GM12878 (cell line): ENCODE results near the gene DNAH17.

Experiments used
- BRCA1 ChIP-seq: IDR thresholded peaks from 2 replicates; pipeline ENCODE4 v1.6.1; 2011; ENCODE audit warnings: low read depth, low read length, improper control_type of control experiment
- EP300 ChIP-seq, 2 experiments: fragments of 150-350 bp in 1 of 2; IDR thresholded peaks; 2 replicates each; pipeline ENCODE4 v1.6.1; 2011 to 2012; ENCODE audit warnings: low read depth in 2 of 2, low read length in 2 of 2, borderline replicate concordance in 1 of 2, improper control_type of control experiment in 1 of 2, inconsistent platforms in 1 of 2; ENCODE audit not compliant: control insufficient read depth in 1 of 2
- POLR2A ChIP-seq: IDR thresholded peaks from 2 replicates; pipeline ENCODE4 v1.6.1; 2011; ENCODE audit warnings: low read depth, mild to moderate bottlenecking, low read length
- TF ChIP-seq, protein P1 (sequence below), 3 experiments: IDR thresholded peaks in 2 of 3; conservative IDR thresholded peaks in 1 of 3; 2 replicates each; pipeline ENCODE4 v1.5.1; 2011; ENCODE audit warnings: low read depth in 3 of 3, low read length in 3 of 3, mild to moderate bottlenecking in 3 of 3, control low read depth in 2 of 3, moderate library complexity in 2 of 3, inconsistent platforms in 1 of 3, mixed read lengths in 1 of 3; ENCODE audit not compliant: control insufficient read depth in 2 of 3, insufficient read depth in 1 of 3; ENCODE audit errors: extremely low read depth in 1 of 3

DNA sequence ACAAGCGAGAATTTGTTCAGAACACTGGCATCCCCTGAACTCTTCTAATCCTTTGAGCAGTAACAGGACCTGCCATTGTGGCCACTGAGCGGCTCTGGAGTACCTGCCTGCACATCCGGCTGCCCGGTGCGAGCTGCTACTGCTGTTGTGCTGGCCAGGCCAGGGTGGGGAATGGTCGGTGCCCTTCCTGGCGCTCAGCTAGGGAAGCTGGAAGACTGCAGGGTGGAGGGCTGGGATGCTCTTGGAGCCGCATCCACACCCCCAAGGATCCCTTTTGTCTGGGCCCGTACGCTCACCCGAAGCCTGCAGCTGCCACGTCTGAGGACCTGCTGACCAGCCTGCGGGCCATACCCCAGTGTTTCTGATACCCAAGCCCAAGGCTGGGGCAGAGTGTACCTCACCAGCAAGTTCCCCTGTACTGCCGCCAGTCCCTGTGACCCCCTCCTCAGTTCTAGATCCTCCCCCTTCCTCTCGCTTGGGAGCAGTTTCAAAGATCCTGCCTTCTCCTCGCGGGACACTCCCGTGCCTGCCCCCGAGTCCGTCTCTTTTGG lies 149.1 kb downstream of the DNAH17 start:
- TF ChIP-seq EP300 (IDR thresholded peaks at IDR 0.05; ENCODE audit: borderline replicate concordance in 1 of 2, control insufficient read depth in 1 of 2, low read depth in 2 of 2, low read length in 2 of 2), result no peak
- no peak; the same call in none of the 2 replicates for TF ChIP-seq POLR2A
- no peak for TF ChIP-seq BRCA1
- TF ChIP-seq, protein P1, sequence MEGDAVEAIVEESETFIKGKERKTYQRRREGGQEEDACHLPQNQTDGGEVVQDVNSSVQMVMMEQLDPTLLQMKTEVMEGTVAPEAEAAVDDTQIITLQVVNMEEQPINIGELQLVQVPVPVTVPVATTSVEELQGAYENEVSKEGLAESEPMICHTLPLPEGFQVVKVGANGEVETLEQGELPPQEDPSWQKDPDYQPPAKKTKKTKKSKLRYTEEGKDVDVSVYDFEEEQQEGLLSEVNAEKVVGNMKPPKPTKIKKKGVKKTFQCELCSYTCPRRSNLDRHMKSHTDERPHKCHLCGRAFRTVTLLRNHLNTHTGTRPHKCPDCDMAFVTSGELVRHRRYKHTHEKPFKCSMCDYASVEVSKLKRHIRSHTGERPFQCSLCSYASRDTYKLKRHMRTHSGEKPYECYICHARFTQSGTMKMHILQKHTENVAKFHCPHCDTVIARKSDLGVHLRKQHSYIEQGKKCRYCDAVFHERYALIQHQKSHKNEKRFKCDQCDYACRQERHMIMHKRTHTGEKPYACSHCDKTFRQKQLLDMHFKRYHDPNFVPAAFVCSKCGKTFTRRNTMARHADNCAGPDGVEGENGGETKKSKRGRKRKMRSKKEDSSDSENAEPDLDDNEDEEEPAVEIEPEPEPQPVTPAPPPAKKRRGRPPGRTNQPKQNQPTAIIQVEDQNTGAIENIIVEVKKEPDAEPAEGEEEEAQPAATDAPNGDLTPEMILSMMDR (IDR thresholded peaks at IDR 0.05 in 2 of 3, conservative IDR thresholded peaks at IDR 0.05 in 1 of 3; ENCODE audit: control insufficient read depth in 2 of 3, extremely low read depth in 1 of 3, insufficient read depth in 1 of 3, low read depth in 3 of 3, low read length in 3 of 3), result no peak
